ENCODE results near the gene PITPNC1.

GRCh38 chr17:67585077-67585602 lies 208.1 kb downstream of the PITPNC1 start:
- TF ChIP-seq CTCF (IDR thresholded peaks at IDR 0.05; ENCODE audit: low read length) (no peak), EZH2 (IDR thresholded peaks at IDR 0.05; ENCODE audit: borderline replicate concordance, low read length) (no peak)

Data from OCI-LY1 (cell line).